IPS DF 6.9 (cell line): ENCODE data around the gene USP3.

Experiments
- DNase-seq: peaks from one replicate; pipeline ENCODE4 v3.0.0-alpha.2; 2013; ENCODE audit warnings: low read depth, low spot score
- H3K27ac ChIP-seq: one replicate; pipeline ENCODE4 v1.5.1; 2013; ENCODE audit warnings: low read length, control low read depth
- H3K27me3 ChIP-seq: 2 replicates; pipeline ENCODE4 v1.6.1; 2013; ENCODE audit warnings: mild to moderate bottlenecking, low read length; ENCODE audit not compliant: control insufficient read depth, insufficient read depth
- H3K36me3 ChIP-seq: 2 replicates; pipeline ENCODE4 v1.6.1; 2013; ENCODE audit warnings: low read length; ENCODE audit not compliant: control insufficient read depth, insufficient read depth
- H3K4me1 ChIP-seq: 2 replicates; pipeline ENCODE4 v1.6.1; 2013; ENCODE audit warnings: low read length; ENCODE audit not compliant: control insufficient read depth, insufficient read depth
- H3K4me3 ChIP-seq: 2 replicates; pipeline ENCODE4 v1.5.1; 2013; ENCODE audit warnings: mild to moderate bottlenecking, low read length
- H3K9me3 ChIP-seq: 2 replicates; pipeline ENCODE4 v1.6.1; 2013; ENCODE audit warnings: low read length, inconsistent platforms; ENCODE audit not compliant: control insufficient read depth, insufficient read depth
- WGBS: extraction: QIAGEN DNeasy Blood & Tissue Kit; methylation state at CpG from one replicate; pipeline ENCODE4 v1.1.7; 2013; ENCODE audit warnings: mixed read lengths, missing lambda C conversion rate; ENCODE audit not compliant: insufficient read length, insufficient coverage; 5-methylcytosine and 5-hydroxymethylcytosine counted together

USP3 gene

GRCh38 chr15:63626955-63627354, 122.6 kb downstream of the USP3 start:
- WGBS: no CpG with 5 or more reads among the region's 1 CpG
- Histone ChIP-seq H3K36me3 (peaks cover 13% of the 10 kb centered on the region; the same call in 1 of the 2 replicates), H3K27ac (no peak overlapping the region), H3K27me3 (no peaks in the 10 kb centered on the region), H3K4me1 (no peaks in the 10 kb centered on the region), H3K4me3 (no peak overlapping the region), H3K9me3 (no peaks in the 10 kb centered on the region)
- no peak for DNase-seq

- DNase-seq: no peak
- no peak overlapping the region for H3K4me3 ChIP-seq
- peaks cover 13% of the 10 kb centered on the region; the same call in 1 of the 2 replicates for H3K36me3 ChIP-seq
- no peaks in the 10 kb centered on the region for H3K27me3 ChIP-seq
- no CpG with 5 or more reads among the region's 13 CpGs for WGBS
- no peaks in the 10 kb centered on the region for H3K4me1 ChIP-seq
- no peak overlapping the region for H3K27ac ChIP-seq
- H3K9me3 ChIP-seq: no peaks in the 10 kb centered on the region
Observed at GRCh38 chr15:63628123-63628822, 123.9 kb downstream of the USP3 start.

DNA sequence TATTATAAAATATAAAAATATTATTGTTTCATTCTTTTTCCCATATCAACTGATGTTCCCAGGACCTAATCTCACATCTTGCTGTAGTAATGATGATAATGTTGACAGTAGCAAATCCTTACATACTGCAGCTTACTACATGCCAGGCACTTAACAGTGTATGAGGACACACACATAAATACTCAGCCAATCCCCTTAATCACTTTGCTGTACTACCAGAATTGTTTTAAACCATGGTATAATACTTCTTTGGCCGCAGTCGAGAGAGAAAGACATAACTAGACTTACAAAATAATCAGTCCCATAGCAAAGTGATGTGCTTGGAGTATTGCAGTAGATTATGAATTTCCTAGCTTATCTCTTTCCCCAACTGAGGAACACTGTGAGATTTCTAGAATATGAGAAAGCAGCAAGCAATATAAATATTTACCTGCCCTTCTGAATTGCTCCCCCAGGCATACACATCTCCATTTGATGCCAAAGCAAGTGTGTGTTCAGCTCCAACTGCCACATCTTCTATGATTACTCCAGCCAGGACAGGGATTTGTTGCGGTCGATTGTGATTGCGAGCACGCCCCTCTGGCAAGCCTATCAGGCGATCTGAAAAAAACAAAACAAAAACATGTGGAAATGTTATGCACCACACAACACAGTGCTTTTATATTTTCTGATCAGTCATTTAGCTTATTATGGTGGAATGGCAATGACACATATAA, 125.8 kb downstream of the USP3 start:
- no CpG with 5 or more reads among the region's 7 CpGs for WGBS

DNA sequence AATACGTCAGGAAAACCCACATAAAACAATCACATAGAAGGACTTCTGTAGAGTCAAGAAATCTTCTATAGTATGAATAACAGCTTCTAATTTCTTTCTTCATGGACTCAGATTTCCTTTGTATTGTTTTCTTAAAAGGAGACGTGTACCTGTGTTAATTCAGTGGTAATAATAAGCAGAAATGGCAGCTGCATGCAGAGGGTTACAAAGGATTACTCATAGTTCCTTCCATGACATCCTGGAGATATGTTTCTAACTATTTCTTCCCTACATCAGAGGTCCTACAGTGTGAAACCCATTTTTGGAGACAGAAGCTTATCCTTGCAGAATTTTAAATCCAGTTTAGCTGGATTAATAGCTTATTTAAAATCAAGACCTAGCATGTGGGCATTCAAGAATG, 128.9 kb downstream of the USP3 start:
- no peak for DNase-seq
- H3K27me3 ChIP-seq: no peaks in the 10 kb centered on the region
- no peaks in the 10 kb centered on the region for H3K9me3 ChIP-seq
- H3K4me1 ChIP-seq: no peaks in the 10 kb centered on the region
- no peak overlapping the region for H3K27ac ChIP-seq
- peaks cover 7% of the 10 kb centered on the region; the same call in 1 of the 2 replicates for H3K36me3 ChIP-seq
- WGBS: no CpG with 5 or more reads among the region's 2 CpGs
- H3K4me3 ChIP-seq: no peak overlapping the region

More for the DNA sequence above, 125.8 kb downstream of the USP3 start:
- Histone ChIP-seq H3K4me1 (no peaks in the 10 kb centered on the region), H3K4me3 (no peak overlapping the region), H3K9me3 (no peaks in the 10 kb centered on the region), H3K36me3 (peaks cover 12% of the 10 kb centered on the region; the same call in 1 of the 2 replicates), H3K27ac (no peak overlapping the region), H3K27me3 (no peaks in the 10 kb centered on the region)
- DNase-seq: no peak

- no peaks in the 10 kb centered on the region for H3K9me3 ChIP-seq
- H3K27ac ChIP-seq: no peak overlapping the region
- H3K27me3 ChIP-seq: no peaks in the 10 kb centered on the region
- H3K4me1 ChIP-seq: no peaks in the 10 kb centered on the region
- H3K36me3 ChIP-seq: peaks cover 5% of the 10 kb centered on the region; the same call in 1 of the 2 replicates
- no peak for DNase-seq
- WGBS: no CpG with 5 or more reads among the region's 1 CpG
- H3K4me3 ChIP-seq: no peak overlapping the region
Observed at GRCh38 chr15:63634154-63634553, 129.8 kb downstream of the USP3 start.

- H3K36me3 ChIP-seq: peaks cover 2% of the 10 kb centered on the region; the same call in 1 of the 2 replicates
- H3K27me3 ChIP-seq: no peaks in the 10 kb centered on the region
- no peak overlapping the region for H3K4me3 ChIP-seq
- H3K4me1 ChIP-seq: no peaks in the 10 kb centered on the region
- DNase-seq: no peak
- no peak overlapping the region for H3K27ac ChIP-seq
- no CpG with 5 or more reads among the region's 9 CpGs for WGBS
- H3K9me3 ChIP-seq: no peaks in the 10 kb centered on the region
Observed at GRCh38 chr15:63636518-63637061, 132.2 kb downstream of the USP3 start.

GRCh38 chr15:63638839-63639238, 134.4 kb downstream of the USP3 start:
- Histone ChIP-seq H3K4me3 (no peak overlapping the region), H3K27me3 (no peaks in the 10 kb centered on the region), H3K27ac (no peak overlapping the region), H3K36me3 (no peaks in the 10 kb centered on the region; the same call in 1 of the 2 replicates), H3K4me1 (no peaks in the 10 kb centered on the region), H3K9me3 (no peaks in the 10 kb centered on the region)
- no CpG with 5 or more reads among the region's 1 CpG for WGBS
- no peak for DNase-seq

DNA sequence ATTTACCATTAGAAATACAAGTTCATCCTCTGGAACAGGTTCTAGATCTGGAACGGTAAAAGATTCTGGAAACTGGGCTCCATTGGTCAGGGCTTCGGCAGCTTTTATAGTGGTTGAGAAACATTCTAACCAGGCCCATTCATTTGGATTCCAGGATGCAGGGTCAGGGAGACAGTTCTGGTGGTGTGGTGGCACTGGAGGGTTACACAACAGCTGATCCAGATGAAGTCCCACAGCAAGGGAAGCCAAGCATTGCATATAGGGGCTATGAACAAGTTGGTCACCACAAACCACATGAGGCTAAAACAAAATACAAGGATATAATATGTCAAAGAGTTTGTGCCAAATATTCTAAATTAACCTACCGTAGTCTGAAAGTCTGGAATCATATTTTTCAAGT, 135.8 kb downstream of the USP3 start:
- no peaks in the 10 kb centered on the region for H3K4me1 ChIP-seq
- H3K27me3 ChIP-seq: no peaks in the 10 kb centered on the region
- H3K9me3 ChIP-seq: no peaks in the 10 kb centered on the region
- no peak overlapping the region for H3K4me3 ChIP-seq
- no peak for DNase-seq
- H3K27ac ChIP-seq: no peak overlapping the region
- no CpG with 5 or more reads among the region's 3 CpGs for WGBS
- H3K36me3 ChIP-seq: no peaks in the 10 kb centered on the region; the same call in 1 of the 2 replicates
